Fibroblast of mammary gland (primary cell): ENCODE data around the gene MAPKAP1.
A peak's percentile ranks its signal among the peaks of the same experiment; 100 is the strongest.

Source experiments
- DNase-seq: peaks from one replicate; pipeline ENCODE4 v3.0.0-alpha.2; 2010; ENCODE audit warnings: low read depth
- H3K4me3 ChIP-seq: 2 replicates; pipeline ENCODE4 v1.5.1; 2011; ENCODE audit warnings: low read depth, mild to moderate bottlenecking, low read length, moderate library complexity; ENCODE audit not compliant: control insufficient read depth
- CTCF ChIP-seq: conservative IDR thresholded peaks from 2 replicates; pipeline ENCODE4 v1.5.1; 2011; ENCODE audit warnings: low read depth, low read length, inconsistent platforms; ENCODE audit not compliant: control insufficient read depth, insufficient read depth

MAPKAP1 gene

DNA sequence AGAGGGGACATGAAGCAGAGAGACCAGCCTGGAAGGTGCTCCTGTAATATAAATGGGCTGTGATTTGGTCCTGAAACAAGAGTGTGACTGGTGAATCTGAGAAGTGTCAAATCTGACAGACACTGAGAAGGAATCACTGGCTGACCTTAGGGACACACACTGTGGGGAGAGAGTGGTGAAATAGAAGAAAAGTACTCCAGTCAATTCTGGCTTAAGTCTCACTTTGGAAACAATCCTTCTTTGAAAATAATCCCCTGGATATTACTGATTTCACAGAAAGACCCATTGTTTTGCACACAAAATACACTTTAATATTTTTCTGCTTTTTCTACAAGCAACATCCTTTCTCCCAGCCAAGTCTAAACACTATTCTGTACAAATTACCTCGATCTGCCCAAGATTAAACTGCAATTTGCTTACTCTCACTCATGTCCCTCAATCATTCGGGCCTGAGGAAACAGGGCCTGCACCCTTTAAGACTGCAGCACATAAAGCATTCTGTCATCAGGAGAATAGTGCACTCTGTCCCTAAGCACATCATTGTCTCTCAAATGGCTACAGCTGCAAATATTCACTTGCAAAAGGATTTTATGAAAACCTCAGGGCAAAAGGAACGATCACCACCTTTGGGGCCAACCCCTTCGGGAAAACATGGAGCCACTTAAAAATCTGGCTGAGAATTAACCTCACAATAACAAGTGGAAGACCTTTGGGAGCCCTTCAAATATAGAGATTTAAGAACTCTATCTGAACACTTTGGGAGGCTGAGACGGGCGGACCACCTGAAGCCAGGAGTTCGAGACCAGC is 68.6 kb downstream of the MAPKAP1 start:
- DNase-seq: no peak
- no peak for TF ChIP-seq CTCF
- no peak overlapping the region for H3K4me3 ChIP-seq

- no peak overlapping the region for H3K4me3 ChIP-seq
- no peak for TF ChIP-seq CTCF
- DNase-seq: no peak
Observed at GRCh38 chr9:125637241-125637640, 69.8 kb downstream of the MAPKAP1 start.

DNA sequence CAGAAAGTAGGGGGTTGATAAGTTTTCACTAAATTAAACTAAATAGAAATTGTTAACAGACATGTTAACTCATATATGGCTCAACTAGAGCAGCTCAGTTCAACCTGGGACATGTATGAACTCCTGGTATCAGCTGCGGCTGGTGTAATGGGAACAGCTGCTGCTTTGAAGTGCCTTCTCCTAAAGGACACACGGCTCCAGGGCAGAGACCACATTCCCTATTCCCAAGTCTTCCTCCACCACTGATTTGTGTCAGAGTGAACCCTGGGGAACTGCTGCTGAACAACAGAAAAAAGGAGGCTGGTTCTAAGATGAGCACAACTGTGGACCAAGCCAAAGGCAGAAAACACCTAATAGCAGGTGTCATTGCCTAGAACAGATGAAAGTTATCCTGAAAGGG is 71.1 kb downstream of the MAPKAP1 start:
- H3K4me3 ChIP-seq: no peak overlapping the region
- TF ChIP-seq CTCF: no peak
- no peak for DNase-seq

DNA sequence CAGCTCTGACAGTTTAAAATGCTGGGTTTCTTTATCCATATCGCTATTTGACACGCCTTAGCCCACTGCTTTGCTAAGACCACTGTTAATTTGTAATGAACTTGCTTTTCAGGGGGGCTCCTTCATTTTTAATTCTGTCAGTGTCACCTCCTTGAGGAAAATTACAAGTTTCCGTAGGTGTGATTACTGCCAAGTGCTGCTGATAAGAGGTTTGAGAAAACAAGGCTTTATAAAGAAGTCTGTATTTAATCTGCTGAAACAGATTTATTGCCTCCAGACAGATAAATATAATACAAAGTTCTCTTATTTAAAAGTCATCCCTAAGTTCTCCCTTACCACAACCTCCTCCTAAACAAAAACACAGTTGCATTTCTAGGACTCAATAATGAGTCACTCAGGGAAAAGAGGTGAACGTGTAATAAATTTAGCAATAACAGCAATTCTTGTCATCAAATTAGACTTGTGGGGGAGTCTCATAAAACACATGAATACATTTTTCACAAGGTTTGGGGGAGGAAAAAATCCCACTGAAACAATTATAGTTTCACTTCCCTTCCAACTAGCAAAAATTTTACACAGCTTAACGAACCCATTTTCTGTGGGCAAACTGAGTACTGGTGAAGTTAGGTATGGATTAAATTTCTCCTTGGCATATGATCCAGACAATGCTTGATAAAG is 72.8 kb downstream of the MAPKAP1 start:
- no peak overlapping the region for H3K4me3 ChIP-seq
- no peak for TF ChIP-seq CTCF
- peak; percentile 78 for DNase-seq

- DNase-seq: peak; percentile 52
- no peak overlapping the region for H3K4me3 ChIP-seq
Observed at GRCh38 chr9:125633116-125633745, 73.8 kb downstream of the MAPKAP1 start.

More at GRCh38 chr9:125633116-125633745, 73.8 kb downstream of the MAPKAP1 start:
- TF ChIP-seq CTCF: no peak
